Duodenal mucosa (tissue), 2 donors: ENCODE results near the gene LMCD1.

Experiments used
- H3K27ac ChIP-seq: one replicate; pipeline ENCODE4 v1.7.0; 2013; ENCODE audit warnings: low read depth, low read length
- H3K27me3 ChIP-seq, 2 donors: one replicate each; pipeline ENCODE4 v1.7.0; 2013; ENCODE audit warnings: low read length in 2 of 2, control low read depth in 1 of 2; ENCODE audit not compliant: insufficient read depth in 2 of 2, control insufficient read depth in 1 of 2
- H3K36me3 ChIP-seq, 2 donors: one replicate each; pipeline ENCODE4 v1.7.0; 2013; ENCODE audit warnings: low read length in 2 of 2, control low read depth in 1 of 2; ENCODE audit not compliant: insufficient read depth in 2 of 2, control insufficient read depth in 1 of 2
- H3K4me1 ChIP-seq, 2 donors: one replicate each; pipeline ENCODE4 v1.7.0; 2013; ENCODE audit warnings: low read length in 2 of 2, control low read depth in 1 of 2; ENCODE audit not compliant: insufficient read depth in 2 of 2, control insufficient read depth in 1 of 2
- H3K4me3 ChIP-seq, 2 donors: one replicate each; pipeline ENCODE4 v1.7.0; 2013; ENCODE audit warnings: low read length in 2 of 2, low read depth in 1 of 2
- H3K9ac ChIP-seq, 2 donors: one replicate each; pipeline ENCODE4 v1.7.0; 2013; ENCODE audit warnings: low read length in 2 of 2, low read depth in 1 of 2
- H3K9me3 ChIP-seq, 2 donors: one replicate each; pipeline ENCODE4 v1.7.0; 2013; ENCODE audit warnings: low read length in 2 of 2, control low read depth in 1 of 2; ENCODE audit not compliant: control insufficient read depth in 1 of 2

The LMCD1 gene

GRCh38 chr3:8542190-8543135 lies 40.8 kb downstream of the LMCD1 start:
- Histone ChIP-seq H3K9me3 (no peaks in the 10 kb centered on the region), H3K4me3 (no peak overlapping the region), H3K27ac (no peak overlapping the region), H3K27me3 (no peaks in the 10 kb centered on the region), H3K9ac (no peak overlapping the region), H3K36me3 (peaks cover 0 to 2% of the 10 kb centered on the region in 2 donors), H3K4me1 (no peaks in the 10 kb centered on the region)

- Histone ChIP-seq H3K9me3 (no peaks in the 10 kb centered on the region), H3K36me3 (peaks cover 0 to 15% of the 10 kb centered on the region in 2 donors), H3K27ac (no peak overlapping the region), H3K27me3 (no peaks in the 10 kb centered on the region), H3K4me3 (no peak overlapping the region), H3K4me1 (no peaks in the 10 kb centered on the region), H3K9ac (no peak overlapping the region)
Observed at GRCh38 chr3:8546609-8547008, 45.0 kb downstream of the LMCD1 start.

DNA sequence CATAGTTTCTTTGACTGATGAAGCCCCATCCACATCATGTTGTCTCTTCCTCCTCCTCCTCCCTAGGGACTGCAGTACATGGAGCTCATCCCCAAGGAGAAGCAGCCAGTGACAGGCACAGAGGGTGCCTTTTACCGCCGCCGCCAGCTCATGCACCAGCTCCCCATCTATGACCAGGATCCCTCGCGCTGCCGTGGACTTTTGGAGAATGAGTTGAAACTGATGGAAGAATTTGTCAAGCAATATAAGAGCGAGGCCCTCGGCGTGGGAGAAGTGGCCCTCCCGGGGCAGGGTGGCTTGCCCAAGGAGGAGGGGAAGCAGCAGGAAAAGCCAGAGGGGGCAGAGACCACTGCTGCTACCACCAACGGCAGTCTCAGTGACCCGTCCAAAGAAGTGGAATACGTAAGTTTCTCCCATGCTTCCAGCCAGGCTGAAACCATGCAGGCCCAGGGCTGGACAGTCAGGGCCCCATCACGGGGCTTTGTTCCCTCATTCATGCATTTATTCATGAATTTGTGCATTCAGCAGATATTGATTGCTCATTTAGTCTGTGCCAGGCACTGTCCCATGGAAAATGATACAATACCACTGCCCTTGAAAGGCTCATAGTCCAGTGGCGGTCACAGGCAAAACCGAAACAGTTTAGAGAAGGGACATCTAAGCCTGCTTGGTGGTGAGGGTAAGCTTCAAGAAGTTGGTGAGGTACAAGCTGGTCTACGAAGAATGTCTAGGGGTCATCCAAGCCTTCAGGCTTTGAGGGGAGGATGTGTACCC lies 47.1 kb downstream of the LMCD1 start:
- no peak overlapping the region for H3K27ac ChIP-seq
- H3K9ac ChIP-seq, result no peak overlapping the region
- no peaks in the 10 kb centered on the region for H3K27me3 ChIP-seq
- no peaks in the 10 kb centered on the region for H3K9me3 ChIP-seq
- no peaks in the 10 kb centered on the region for H3K4me1 ChIP-seq
- peaks cover 0 to 19% of the 10 kb centered on the region in 2 donors for H3K36me3 ChIP-seq
- H3K4me3 ChIP-seq, result no peak overlapping the region

GRCh38 chr3:8549354-8549753 lies 47.7 kb downstream of the LMCD1 start:
- no peak overlapping the region for H3K9ac ChIP-seq
- H3K36me3 ChIP-seq, result peaks cover 0 to 19% of the 10 kb centered on the region in 2 donors
- H3K4me3 ChIP-seq, result no peak overlapping the region
- no peaks in the 10 kb centered on the region for H3K4me1 ChIP-seq
- no peaks in the 10 kb centered on the region for H3K9me3 ChIP-seq
- H3K27me3 ChIP-seq, result no peaks in the 10 kb centered on the region
- H3K27ac ChIP-seq, result no peak overlapping the region

- Histone ChIP-seq H3K27me3 (no peaks in the 10 kb centered on the region), H3K27ac (no peak overlapping the region), H3K4me1 (no peaks in the 10 kb centered on the region), H3K9ac (no peak overlapping the region), H3K4me3 (no peak overlapping the region), H3K36me3 (peaks cover 0 to 19% of the 10 kb centered on the region in 2 donors), H3K9me3 (no peaks in the 10 kb centered on the region)
Observed at GRCh38 chr3:8550611-8551010, 49.0 kb downstream of the LMCD1 start.

DNA sequence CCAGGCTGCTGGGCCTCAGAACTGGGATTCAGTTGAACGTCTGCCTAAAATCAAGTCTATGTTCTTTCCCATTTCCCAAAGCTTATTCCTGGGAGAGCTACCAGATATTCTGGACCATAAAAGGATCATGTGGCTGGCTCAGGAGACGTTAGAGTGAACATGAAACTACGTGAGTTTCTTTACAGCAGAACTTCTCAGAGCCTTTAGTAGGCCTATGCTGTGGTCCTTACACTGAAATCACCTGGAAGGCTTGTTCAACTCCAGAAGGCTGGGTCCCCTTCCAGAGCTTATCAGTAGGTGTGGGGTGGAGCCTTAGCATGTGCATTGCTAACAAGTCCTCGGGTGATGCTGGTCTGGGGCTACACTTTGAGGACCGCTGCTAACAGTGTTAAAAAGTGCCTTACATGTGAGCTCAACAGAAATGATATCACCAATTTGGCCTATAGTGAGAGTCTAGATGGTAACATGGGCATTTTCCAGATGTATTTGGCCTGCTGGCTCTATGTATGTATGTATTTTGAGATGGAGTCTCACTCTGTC lies 50.7 kb downstream of the LMCD1 start:
- no peaks in the 10 kb centered on the region for H3K27me3 ChIP-seq
- H3K9ac ChIP-seq, result no peak overlapping the region
- H3K9me3 ChIP-seq, result no peaks in the 10 kb centered on the region
- H3K36me3 ChIP-seq, result peaks cover 0 to 19% of the 10 kb centered on the region in 2 donors
- no peak overlapping the region for H3K27ac ChIP-seq
- H3K4me3 ChIP-seq, result no peak overlapping the region
- H3K4me1 ChIP-seq, result peaks cover 0 to 5% of the 10 kb centered on the region in 2 donors

DNA sequence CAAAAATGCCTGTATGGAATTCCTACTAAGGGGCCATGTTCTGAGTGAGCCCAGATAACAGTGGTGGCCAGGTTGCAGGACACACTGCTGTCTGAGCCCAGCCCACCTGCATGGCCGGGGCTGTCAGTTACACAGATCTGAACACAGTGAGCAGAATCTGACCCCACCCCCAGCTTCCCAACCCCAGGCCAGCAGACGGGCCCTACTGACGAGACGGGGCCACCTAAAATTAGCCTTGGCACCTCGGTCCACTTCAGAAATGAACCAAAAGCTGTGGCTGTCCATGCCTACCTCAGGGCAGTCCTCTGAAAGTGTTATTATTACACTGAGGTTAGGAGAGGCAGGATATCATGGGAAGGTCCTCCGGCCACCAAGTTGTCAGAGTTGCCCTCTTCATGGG lies 51.8 kb downstream of the LMCD1 start:
- no peaks in the 10 kb centered on the region for H3K9me3 ChIP-seq
- H3K9ac ChIP-seq, result no peak overlapping the region
- peaks cover 0 to 5% of the 10 kb centered on the region in 2 donors for H3K4me1 ChIP-seq
- H3K4me3 ChIP-seq, result no peak overlapping the region
- H3K36me3 ChIP-seq, result peaks cover 0 to 14% of the 10 kb centered on the region in 2 donors
- H3K27ac ChIP-seq, result no peak overlapping the region
- no peaks in the 10 kb centered on the region for H3K27me3 ChIP-seq

DNA sequence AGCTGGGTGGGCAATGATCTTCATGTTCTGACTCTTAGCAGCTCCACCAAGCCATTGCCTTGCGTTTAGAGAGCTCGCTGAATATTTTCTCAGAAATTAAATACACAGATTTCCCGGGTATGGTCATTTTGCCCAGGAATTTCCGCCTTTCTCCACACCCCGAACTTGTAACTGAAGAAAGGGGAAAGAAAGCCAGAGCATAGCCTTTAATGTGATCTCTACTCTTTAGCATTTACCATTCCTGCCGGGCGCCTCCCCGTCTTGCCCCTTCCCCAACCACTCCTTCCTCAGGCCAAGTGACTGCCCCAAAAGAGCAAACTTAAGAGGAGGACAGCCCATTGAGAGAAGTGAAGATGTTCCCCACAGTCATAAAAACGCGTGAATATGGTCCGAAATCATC lies 53.1 kb downstream of the LMCD1 start:
- no peak overlapping the region for H3K27ac ChIP-seq
- no peak overlapping the region for H3K4me3 ChIP-seq
- no peaks in the 10 kb centered on the region for H3K27me3 ChIP-seq
- peaks cover 0 to 5% of the 10 kb centered on the region in 2 donors for H3K4me1 ChIP-seq
- H3K9ac ChIP-seq, result no peak overlapping the region
- H3K9me3 ChIP-seq, result no peaks in the 10 kb centered on the region
- peaks cover 0 to 7% of the 10 kb centered on the region in 2 donors for H3K36me3 ChIP-seq

GRCh38 chr3:8555113-8555661 lies 53.6 kb downstream of the LMCD1 start:
- peaks cover 0 to 3% of the 10 kb centered on the region in 2 donors for H3K36me3 ChIP-seq
- H3K4me1 ChIP-seq, result peaks cover 0 to 5% of the 10 kb centered on the region in 2 donors
- H3K9me3 ChIP-seq, result no peaks in the 10 kb centered on the region
- H3K9ac ChIP-seq, result no peak overlapping the region
- H3K27me3 ChIP-seq, result no peaks in the 10 kb centered on the region
- H3K4me3 ChIP-seq, result no peak overlapping the region
- H3K27ac ChIP-seq, result no peak overlapping the region
